GM18508 (cell line): ENCODE results near the gene GRID1.
A peak's percentile ranks its signal among the peaks of the same experiment; 100 is the strongest.

ENCODE experiments used
- ATAC-seq: cut with Tn5 transposase; IDR thresholded peaks from one replicate; pipeline ENCODE4 v1.9.1; 2021; ENCODE audit warnings: moderate number of reproducible peaks; ENCODE audit not compliant: insufficient read depth, unreplicated experiment

GRID1 gene

DNA sequence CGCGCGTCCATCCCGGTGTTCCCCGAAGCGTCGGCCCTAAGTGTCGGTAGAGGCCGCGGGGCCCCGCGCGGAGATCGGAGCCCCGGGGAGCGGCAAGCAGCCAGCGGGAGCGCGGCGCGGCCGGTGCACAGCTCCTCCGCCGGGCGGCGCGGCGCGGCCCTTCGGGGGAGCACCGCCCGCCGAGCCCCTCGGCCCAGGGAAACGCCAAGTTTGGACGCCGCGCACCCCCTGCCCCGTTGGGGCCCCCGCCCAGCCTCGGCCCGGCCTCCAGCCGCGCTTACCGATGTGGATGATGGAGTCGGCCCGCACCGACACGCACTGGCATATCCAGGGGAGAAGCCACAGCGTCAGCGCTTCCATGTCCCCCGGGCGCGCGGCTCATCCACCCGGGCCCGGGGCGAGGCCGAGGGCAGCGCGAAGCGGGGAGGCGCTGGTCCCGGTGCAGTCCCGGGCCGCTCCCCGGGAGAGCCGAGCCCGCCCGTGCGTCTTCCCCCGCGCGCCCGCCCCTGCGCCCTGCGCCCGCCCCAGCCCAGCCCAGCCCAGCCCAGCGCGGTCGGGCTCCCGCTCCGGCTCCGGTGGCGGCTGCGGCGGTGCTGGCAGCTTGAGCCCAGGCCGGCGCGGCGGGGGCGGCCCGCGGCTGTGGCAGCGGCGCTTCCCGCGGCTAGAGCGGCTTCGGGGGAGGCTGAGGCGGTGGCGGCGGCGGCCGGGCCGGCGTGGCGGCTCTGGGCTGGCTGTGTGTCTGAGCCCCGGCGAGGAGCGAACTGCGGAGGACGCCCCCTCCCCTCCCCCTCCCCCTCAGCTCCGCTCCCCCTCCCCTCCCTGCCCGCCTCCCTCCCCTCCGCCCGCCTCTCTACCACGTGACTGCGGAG lies at the start of gene GRID1:
GRID1 (minus strand) TSS at position 763 of the 869 bp plus-strand sequence.
- no peak for ATAC-seq

DNA sequence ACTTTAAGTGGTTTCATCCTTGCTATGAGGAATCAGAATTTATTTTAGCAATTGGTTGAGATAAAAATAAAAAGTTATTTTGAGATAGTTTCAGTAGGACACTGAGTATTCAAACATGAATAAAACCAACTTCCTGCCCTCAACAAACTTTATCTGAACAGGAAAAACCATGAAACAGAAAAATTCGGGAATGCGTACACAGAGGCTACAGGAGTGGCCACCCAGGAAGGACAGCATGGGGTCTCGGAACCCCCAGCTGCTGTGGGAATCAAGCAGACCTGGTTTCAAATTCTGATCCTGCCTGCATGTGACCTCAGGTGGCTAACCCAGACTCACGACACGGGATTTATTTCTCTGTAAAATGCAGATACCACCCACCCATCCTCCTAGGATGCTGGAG lies 49.0 kb upstream of the GRID1 start:
- no peak for ATAC-seq

- no peak for ATAC-seq
Measured at GRCh38 chr10:86415116-86415515, 48.5 kb upstream of the GRID1 start.

- peak; percentile 53 for ATAC-seq
Measured at GRCh38 chr10:86413046-86413728, 46.6 kb upstream of the GRID1 start.

GRCh38 chr10:86411852-86412560 lies 45.4 kb upstream of the GRID1 start:
- ATAC-seq = no peak

DNA sequence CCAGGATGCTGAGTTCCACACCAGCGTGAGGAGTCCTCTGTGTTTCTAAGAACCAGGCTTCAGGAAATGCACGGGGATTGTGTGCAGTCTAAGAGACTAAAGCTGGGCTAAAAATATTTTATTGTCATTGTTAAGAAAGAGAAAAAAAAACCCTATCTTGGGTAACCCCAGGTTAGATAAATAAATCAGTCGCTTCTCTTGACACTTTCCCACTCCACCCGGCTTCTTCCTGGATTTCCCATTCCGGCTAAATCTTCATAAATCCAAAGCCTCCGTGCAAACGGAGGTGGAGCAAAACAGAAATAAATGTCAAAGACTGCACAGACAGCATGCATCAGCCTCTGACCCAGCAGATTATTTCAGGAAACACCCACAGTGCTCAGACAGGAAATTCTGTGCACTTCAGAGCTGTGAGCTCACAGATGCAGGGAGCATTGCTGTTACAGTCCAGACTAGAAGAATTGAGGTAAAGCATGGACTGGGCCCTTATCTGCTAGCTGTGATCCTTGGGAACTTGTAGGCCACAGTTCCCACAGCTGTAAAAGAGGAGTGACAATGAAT lies 44.8 kb upstream of the GRID1 start:
- peak; percentile 42 for ATAC-seq

DNA sequence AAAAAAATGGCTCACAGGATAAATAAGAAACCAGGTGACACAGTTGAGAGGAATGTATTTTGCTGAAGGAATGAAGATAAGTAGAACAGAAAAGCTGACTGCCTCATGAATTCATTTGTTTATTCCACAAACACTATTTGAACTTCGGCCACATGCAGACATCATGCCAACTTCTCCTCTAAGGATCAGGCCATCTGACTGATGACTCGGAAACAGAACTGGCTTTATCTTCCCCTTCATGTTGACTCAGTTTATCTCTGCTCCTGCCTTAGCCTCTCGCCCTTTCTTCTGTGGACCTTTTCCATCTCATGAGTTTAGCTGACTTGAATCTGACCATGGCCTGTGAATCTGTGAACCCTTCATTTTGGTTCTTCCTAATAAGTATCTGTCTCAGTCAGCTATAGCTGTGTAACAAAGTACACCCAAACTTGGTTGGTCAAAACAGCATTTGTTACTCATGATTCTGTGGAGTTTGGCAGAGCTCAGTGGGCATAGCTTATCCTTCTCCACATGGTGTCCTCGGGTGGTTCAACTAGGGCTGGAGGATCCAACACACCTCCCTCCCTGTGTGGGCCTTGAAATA lies 44.0 kb upstream of the GRID1 start:
- no peak for ATAC-seq

GRCh38 chr10:86409183-86409582 lies 42.6 kb upstream of the GRID1 start:
- ATAC-seq = no peak

GRCh38 chr10:86403183-86403797 lies 36.7 kb upstream of the GRID1 start:
- no peak for ATAC-seq

DNA sequence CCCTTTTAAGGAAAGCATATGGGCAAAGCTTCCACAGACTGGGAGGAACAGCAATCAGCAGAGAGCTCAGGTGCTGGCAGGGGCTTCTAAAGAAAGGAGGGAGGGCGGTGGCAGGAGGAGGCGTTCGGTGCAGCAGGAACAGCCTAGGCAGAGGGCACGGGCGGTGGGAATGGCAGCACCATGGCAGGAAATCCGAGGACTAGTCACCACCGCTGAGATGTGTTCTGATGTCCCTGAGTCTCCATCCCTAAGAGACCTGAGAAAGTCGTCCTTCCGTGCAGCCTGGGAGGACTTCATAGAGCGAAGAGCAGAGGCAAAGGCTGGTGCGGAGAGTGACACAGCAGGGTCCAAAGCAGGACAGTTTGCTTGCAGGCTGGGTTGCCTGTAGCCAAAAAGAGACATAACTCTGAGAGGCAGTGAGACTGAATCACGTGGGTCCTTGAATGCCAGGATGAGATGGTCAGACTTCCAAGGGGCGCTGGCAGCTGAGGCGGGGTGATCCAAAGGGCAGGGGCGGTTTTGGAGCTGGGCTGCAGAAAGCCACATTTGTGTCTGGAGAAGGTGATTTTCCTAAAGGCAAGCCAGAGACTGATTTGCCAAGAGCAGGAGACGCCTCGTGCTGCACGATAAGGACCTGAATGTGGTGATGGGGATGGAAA lies 35.8 kb upstream of the GRID1 start:
- no peak for ATAC-seq

DNA sequence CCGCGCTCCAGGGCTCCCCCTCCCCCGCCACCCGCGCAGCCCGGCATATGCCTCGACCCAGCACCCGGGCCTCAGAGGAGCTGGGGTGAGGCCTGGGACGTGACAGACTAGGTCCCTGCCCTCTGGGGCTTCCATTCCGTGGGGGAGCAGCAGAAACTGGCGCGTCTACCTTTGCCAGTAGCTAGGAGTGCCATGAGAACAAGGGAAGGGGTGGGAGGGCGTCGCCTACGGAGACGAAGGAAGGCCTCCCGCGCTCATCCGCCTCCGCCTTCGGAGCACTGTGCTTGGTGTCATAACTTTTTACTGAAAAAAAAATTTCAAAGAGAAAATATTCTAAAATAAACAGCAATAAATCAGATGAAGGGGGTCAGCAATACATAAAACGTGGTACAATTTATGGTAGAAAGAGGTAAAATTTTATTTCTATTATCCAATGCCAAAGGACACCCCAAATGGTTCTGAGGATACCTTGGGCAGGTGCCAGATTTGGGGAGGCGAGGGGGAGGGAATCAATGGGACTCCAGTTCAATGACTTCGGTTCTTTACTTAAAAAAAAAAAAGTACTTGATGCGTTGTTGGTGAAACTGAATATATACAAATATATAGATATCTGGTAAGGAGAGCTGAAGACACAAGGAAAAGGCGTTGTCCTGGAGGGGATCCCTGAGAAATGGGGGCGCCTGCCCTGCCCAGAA lies 35.1 kb upstream of the GRID1 start:
- ATAC-seq = no peak

DNA sequence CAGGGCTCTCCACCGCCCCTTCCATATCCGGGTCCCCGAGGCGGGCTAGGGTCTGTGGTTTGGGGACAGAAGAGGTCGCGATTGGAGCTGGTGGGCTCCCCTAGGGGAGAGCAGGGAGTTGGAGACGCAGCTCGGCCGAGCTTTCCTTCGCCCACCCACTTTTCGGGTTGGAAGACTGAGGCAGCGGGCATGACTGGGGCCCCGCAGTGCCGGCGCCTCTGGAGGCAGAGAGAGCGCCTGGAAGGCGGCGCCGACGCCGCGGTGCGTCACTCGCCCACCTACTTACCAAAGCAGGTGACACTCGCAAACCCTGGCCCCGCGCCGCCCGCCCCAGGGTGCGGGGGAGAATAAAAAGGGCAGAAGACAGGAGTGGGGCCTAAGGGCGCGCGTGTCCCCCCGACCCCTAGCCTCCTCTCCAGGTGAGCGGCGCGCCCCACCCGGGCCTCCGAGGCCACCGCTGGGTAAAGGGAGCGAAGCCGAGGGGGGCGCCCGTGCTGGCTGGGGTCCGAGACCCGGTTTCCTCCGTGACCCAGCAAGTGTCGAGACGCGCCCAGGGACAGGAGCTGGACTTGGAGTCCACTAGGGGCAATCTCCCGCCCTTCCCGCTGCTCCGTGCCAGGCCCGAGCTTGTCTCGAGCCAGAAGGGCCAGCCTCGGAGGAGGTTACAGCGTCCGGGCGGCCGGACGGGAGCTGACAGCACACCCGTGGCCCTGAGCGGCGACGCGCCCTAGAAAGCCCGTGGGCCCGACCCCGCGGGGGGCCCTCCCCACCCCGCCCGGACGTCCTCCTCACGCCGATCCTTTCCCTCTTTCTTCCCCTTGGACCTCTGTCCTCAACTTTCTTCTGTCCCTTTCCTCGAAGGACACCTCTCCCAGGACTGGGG lies 34.4 kb upstream of the GRID1 start:
- ATAC-seq = peak; percentile 18

- peak; percentile 75 for ATAC-seq
Measured at GRCh38 chr10:86399879-86400704, 33.5 kb upstream of the GRID1 start.

DNA sequence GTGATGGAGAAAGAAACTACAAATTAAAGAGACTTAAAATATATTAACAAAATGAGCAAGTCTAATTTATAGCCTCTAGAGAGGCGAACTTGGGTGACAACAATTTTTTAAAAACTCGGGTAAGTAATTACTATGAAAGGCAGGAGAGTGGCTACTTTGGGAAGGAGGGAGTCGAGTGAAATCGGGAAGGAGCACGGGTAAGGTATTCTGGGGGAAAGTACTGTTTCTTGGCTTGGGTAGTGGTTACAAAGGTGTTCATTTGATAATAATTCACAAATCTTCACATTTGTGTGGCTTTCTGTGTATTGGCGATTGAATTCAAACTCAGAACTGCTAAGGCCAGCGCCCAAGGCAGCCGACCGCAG lies 32.9 kb upstream of the GRID1 start:
- no peak for ATAC-seq

DNA sequence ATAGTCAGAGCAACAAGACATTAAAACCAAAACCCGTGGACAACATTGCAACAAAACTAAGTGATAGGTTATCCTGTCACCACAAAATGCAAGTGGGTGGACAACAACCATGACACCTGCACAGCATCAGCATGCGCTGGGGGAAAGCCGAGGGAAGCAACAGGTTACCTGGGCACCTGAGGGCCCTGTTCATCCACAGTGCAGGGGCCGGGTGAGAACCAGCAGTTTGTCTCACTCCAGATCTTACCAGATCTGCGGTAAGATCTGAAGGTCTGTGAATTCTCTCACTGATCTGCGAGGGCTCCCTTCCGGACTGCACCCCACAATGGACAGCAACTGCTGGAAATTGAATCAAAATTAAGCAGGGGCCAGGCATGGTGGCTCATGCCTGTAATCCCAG lies 30.5 kb upstream of the GRID1 start:
- no peak for ATAC-seq

DNA sequence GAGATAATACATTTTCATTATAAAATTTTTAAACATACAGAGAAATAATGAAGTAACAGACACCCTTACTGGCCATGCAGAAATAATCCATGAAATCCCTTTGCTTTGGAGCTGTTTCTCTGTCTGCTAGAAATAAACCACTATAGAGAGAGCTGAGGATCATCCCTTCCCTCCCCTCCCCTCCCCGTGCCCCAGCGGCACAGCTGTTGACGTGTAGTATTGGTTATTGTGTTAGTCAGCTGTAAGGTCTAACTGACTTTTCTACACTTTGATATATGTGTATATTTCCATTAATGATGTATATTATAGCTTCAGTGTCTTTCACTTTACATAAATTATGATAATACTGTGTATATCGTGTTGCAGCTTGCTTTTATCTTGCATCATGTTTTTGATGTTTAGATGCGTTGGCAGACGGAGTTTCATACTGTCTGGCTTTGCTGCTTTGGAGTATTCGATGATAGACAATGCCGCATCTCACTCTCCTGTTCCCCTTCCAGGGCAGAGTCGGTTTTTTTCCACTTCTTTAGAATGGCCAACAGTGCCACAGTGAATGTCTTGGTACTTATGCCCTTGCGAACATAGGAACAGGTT lies 27.4 kb upstream of the GRID1 start:
- ATAC-seq = no peak

DNA sequence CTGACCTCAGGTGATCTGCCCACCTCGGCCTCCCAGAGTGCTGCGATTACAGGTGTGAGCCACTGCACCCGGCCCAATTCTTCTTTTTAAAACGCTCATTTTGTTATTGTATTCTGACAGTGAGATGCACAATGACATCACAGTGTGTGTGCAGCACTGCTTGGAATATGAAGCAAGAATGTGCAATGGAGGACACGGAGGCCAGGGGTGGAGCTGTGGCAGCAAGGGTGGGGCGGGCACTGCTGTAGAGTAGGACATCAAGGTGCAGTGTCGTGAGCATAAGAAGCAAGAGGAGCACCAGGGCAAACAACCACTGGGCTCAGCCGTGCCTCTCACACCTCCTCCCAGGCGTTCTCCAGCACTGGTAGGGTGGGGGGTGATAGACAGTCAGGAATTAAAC lies 26.8 kb upstream of the GRID1 start:
- no peak for ATAC-seq
